ENCODE measurements around the gene ATE1. TPM values are rescaled to one million over a fixed set of nuclear protein-coding genes. Genes with fewer than 3 reads are reported as not detected.

The ATE1 gene
- total and polyA plus RNA-seq, 2 donors (not counting 1 experiment from before 2014, with no cell fraction given) = 19.3 to 28.1 TPM

GRCh38 chr10:121724282-121724681 lies 203.5 kb downstream of the ATE1 start:
- TF ChIP-seq CTCF (conservative IDR thresholded peaks at IDR 0.05 in 1 of 2, IDR thresholded peaks at IDR 0.05 in 1 of 2; ENCODE audit: low read depth in 1 of 2, low read length in 2 of 2) = no peak
- TF ChIP-seq EZH2 (IDR thresholded peaks at IDR 0.05; ENCODE audit: low read length, missing control alignments) = no peak
- Histone ChIP-seq H3K27ac (ENCODE audit: insufficient read depth, low read length) (no peak overlapping the region), H3K4me1 (ENCODE audit: control insufficient read depth, extremely low read depth, insufficient read depth, low read length) (no peaks in the 10 kb centered on the region), H3K4me2 (ENCODE audit: extremely low read depth, insufficient read depth, low read length) (no peak overlapping the region), H3K9me3 (ENCODE audit: control insufficient read depth, insufficient read depth, low read depth, low read length) (no peaks in the 10 kb centered on the region), H4K20me1 (ENCODE audit: control insufficient read depth, extremely low read depth, insufficient read depth, low read length) (no peaks in the 10 kb centered on the region), H3K79me2 (ENCODE audit: control insufficient read depth, insufficient read depth, low read length) (no peaks in the 10 kb centered on the region), H3K27me3 (ENCODE audit: control insufficient read depth, insufficient read depth, low read length) (no peaks in the 10 kb centered on the region), H3K9ac (ENCODE audit: insufficient read depth, low read length) (no peak overlapping the region), H3K36me3 (ENCODE audit: control insufficient read depth, insufficient read depth, low read length) (no peaks in the 10 kb centered on the region), H2AFZ (ENCODE audit: low read length) (no peak overlapping the region), H3K4me3 (replicated peaks in 1 of 4; ENCODE audit: control extremely low read depth in 1 of 4, insufficient read depth in 1 of 4, low read depth in 3 of 4, low read length in 4 of 4) (no peak overlapping the region)
- no peak for DNase-seq (ENCODE audit: low read depth in 2 of 2)

- no peaks in the 10 kb centered on the region for H3K79me2 ChIP-seq (ENCODE audit: control insufficient read depth, insufficient read depth, low read length)
- no peak overlapping the region for H3K4me2 ChIP-seq (ENCODE audit: extremely low read depth, insufficient read depth, low read length)
- H4K20me1 ChIP-seq (ENCODE audit: control insufficient read depth, extremely low read depth, insufficient read depth, low read length) = no peaks in the 10 kb centered on the region
- TF ChIP-seq CTCF (conservative IDR thresholded peaks at IDR 0.05 in 1 of 2, IDR thresholded peaks at IDR 0.05 in 1 of 2; ENCODE audit: low read depth in 1 of 2, low read length in 2 of 2) (no peak), EZH2 (IDR thresholded peaks at IDR 0.05; ENCODE audit: low read length, missing control alignments) (no peak)
- no peak overlapping the region for H3K9ac ChIP-seq (ENCODE audit: insufficient read depth, low read length)
- H3K4me3 ChIP-seq (replicated peaks in 1 of 4; ENCODE audit: control extremely low read depth in 1 of 4, insufficient read depth in 1 of 4, low read depth in 3 of 4, low read length in 4 of 4) = no peak overlapping the region
- no peak overlapping the region for H2AFZ ChIP-seq (ENCODE audit: low read length)
- no peaks in the 10 kb centered on the region for H3K27me3 ChIP-seq (ENCODE audit: control insufficient read depth, insufficient read depth, low read length)
- no peaks in the 10 kb centered on the region for H3K36me3 ChIP-seq (ENCODE audit: control insufficient read depth, insufficient read depth, low read length)
- no peaks in the 10 kb centered on the region for H3K4me1 ChIP-seq (ENCODE audit: control insufficient read depth, extremely low read depth, insufficient read depth, low read length)
- DNase-seq (ENCODE audit: low read depth in 2 of 2) = peak in 1 of 2 donors; percentile 13
- no peaks in the 10 kb centered on the region for H3K9me3 ChIP-seq (ENCODE audit: control insufficient read depth, insufficient read depth, low read depth, low read length)
- no peak overlapping the region for H3K27ac ChIP-seq (ENCODE audit: insufficient read depth, low read length)
Observed at GRCh38 chr10:121722665-121723064, 205.2 kb downstream of the ATE1 start.

GRCh38 chr10:121721257-121721656 lies 206.6 kb downstream of the ATE1 start:
- Histone ChIP-seq H4K20me1 (ENCODE audit: control insufficient read depth, extremely low read depth, insufficient read depth, low read length) (no peaks in the 10 kb centered on the region), H3K4me2 (ENCODE audit: extremely low read depth, insufficient read depth, low read length) (no peak overlapping the region), H2AFZ (ENCODE audit: low read length) (no peak overlapping the region), H3K4me1 (ENCODE audit: control insufficient read depth, extremely low read depth, insufficient read depth, low read length) (no peaks in the 10 kb centered on the region), H3K79me2 (ENCODE audit: control insufficient read depth, insufficient read depth, low read length) (no peaks in the 10 kb centered on the region), H3K27ac (ENCODE audit: insufficient read depth, low read length) (no peak overlapping the region), H3K36me3 (ENCODE audit: control insufficient read depth, insufficient read depth, low read length) (no peaks in the 10 kb centered on the region), H3K4me3 (replicated peaks in 1 of 4; ENCODE audit: control extremely low read depth in 1 of 4, insufficient read depth in 1 of 4, low read depth in 3 of 4, low read length in 4 of 4) (no peak overlapping the region), H3K9me3 (ENCODE audit: control insufficient read depth, insufficient read depth, low read depth, low read length) (no peaks in the 10 kb centered on the region), H3K9ac (ENCODE audit: insufficient read depth, low read length) (no peak overlapping the region), H3K27me3 (ENCODE audit: control insufficient read depth, insufficient read depth, low read length) (no peaks in the 10 kb centered on the region)
- DNase-seq (ENCODE audit: low read depth in 2 of 2) = no peak
- TF ChIP-seq CTCF (conservative IDR thresholded peaks at IDR 0.05 in 1 of 2, IDR thresholded peaks at IDR 0.05 in 1 of 2; ENCODE audit: low read depth in 1 of 2, low read length in 2 of 2) = no peak

Data from fibroblast of lung (primary cell).